Measurements from ENCODE around the gene TBC1D25. TPM values are rescaled to one million over a fixed set of nuclear protein-coding genes. Genes with fewer than 3 reads are reported as not detected.

TBC1D25 gene
- total RNA-seq, 2 experiments from 2014 or later = 16.2 to 16.7 TPM

DNA sequence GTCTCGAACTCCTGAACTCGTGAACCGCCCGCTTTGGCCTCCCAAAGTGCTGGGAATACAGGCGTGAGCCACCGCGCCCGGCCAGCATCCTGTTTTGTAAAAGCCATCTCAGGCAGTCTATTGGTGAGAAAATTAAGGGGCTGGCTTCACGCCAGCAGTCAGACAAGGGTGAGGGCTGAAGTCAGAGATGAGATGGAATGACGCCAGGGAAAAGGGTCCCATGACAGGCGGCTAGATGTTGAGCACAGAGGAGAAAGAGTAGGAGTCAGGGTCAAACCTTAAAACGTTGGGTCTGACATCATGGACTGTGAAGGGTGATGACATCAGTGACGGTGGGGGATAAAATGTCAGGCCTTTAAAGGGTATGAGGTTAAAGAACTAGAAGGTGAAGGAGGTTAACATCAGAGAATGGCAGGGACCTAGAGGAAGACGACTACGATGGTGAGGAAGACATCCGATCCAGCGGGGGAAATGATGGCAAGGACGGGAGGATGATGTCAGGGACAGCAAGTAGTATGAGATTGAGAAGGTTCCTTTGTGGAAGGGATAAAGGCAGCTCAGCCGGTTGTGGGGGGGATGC lies 34.3 kb downstream of the TBC1D25 start:
- H3K27me3 Mint-ChIP-seq (ENCODE audit: low read depth) = no peaks in the 10 kb centered on the region
- H3K4me1 Mint-ChIP-seq (ENCODE audit: low read depth) = peaks cover 33% of the 10 kb centered on the region
- H3K9me3 Mint-ChIP-seq (ENCODE audit: insufficient read depth) = no peaks in the 10 kb centered on the region
- peak; percentile 40 for ATAC-seq
- peaks cover 41% of the 10 kb centered on the region for H3K36me3 Mint-ChIP-seq (ENCODE audit: low read depth)
- peak overlapping the region; percentile 97 for H3K4me3 Mint-ChIP-seq
- DNase-seq = no peak
- ChIA-PET POLR2A (interaction anchor here (0.7 to 2.9 kb wide), 10 partner anchors 14 to 163 kb away, joined by 3 to 21 read pairs (median 4); partner anchors contain the start of genes EBP, TBC1D25 and WAS), CTCF (interaction anchor here (0.7 to 1.6 kb wide), 2 partner anchors 34 to 99 kb away, joined by 4 to 8 read pairs; partner anchors contain the start of gene TBC1D25)
- peak overlapping the region; percentile 98 for H3K27ac Mint-ChIP-seq

DNA sequence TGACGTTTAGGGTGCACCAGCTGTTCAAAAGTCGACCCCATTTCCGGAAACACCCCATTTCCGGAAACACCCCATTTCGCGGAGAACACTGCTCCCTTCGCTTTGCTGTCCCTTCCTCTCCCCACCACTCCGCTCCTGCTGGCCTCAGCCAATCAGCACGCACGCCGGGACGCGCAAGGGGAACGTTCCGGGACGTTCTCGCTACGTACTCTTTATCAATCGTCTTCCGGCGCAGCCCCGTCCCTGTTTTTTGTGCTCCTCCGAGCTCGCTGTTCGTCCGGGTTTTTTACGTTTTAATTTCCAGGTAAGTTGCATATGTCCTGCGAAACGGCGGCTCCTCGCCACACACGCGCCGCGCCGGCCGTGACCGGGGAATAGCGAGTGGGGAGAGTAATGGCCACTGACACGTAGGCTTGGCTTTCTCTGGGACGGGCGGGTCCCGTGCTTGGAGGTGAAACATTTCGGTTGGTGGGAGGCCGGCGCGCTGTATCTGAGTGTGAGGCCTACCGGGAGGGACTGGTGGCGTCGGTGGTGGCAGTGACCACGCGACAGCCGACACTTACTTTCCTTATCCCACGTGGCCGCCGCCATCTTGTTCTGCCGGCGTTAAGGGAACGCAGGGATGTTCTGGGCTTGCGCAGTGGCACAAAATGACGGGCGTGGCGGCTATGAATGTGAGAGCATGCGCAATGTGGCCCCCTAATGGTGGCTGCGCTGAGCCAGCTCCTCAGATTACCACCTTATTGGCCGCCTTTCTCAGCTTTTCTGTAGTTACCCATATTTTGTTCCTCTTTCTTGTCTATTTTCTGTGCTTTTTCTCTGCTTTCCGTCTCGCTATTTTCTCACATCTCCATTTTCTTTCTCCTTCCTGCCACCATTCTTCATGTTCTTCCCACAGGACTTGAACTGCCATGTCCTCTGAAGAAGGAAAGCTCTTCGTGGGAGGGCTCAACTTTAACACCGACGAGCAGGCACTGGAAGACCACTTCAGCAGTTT lies 35.1 kb downstream of the TBC1D25 start, which contains the start of gene RBM3:
RBM3 (plus strand) TSS at position 215 of the 997 bp plus-strand sequence; CDS start at position 912, 697 bp downstream.
- peak; percentile 95 for ATAC-seq
- ChIA-PET CTCF (interaction anchor here (0.7 to 1.6 kb wide), 3 partner anchors 19 to 100 kb away, joined by 3 to 8 read pairs (median 4); partner anchors contain the start of gene TBC1D25), POLR2A (interaction anchor here (0.7 to 2.9 kb wide), 10 partner anchors 15 to 162 kb away, joined by 3 to 21 read pairs (median 4); partner anchors contain the start of genes EBP, TBC1D25 and WAS)
- H3K4me3 Mint-ChIP-seq = peak within 1 kb of the TSS; percentile 97
- peaks cover 35% of the 10 kb centered on the region for H3K4me1 Mint-ChIP-seq (ENCODE audit: low read depth)
- no peaks in the 10 kb centered on the region for H3K27me3 Mint-ChIP-seq (ENCODE audit: low read depth)
- peaks cover 47% of the 10 kb centered on the region for H3K36me3 Mint-ChIP-seq (ENCODE audit: low read depth)
- peak within 1 kb of the TSS; percentile 98 for H3K27ac Mint-ChIP-seq
- H3K9me3 Mint-ChIP-seq (ENCODE audit: insufficient read depth) = no peaks in the 10 kb centered on the region
- peak; percentile 96 for DNase-seq

DNA sequence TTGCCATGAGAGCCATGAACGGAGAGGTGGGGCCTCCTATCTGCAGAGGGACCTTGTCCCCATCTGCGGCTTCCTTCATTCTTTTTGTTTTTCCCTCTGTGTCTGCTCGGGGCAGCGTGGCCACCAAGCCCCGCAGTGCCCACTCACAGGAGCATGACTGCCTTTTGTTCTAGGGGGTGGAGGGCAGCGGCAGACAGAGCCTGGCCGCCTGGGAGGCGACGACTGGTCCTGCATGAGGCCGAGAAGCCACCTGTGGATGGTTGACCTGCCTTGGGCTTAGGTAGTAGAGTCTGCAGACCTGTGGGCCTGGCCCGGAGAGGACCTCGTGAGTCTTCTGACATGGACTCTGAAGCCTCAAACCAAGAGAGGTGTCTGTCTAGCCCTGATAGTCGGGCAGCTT lies 36.1 kb downstream of the TBC1D25 start:
- CTCF ChIA-PET = no interaction called here
- POLR2A ChIA-PET = interaction anchor here (0.6 to 2.9 kb wide), 3 partner anchors 10 to 47 kb away, joined by 3 to 21 read pairs (median 3); partner anchors contain the start of gene TBC1D25
- Mint-ChIP-seq H3K27me3 (ENCODE audit: low read depth) (no peaks in the 10 kb centered on the region), H3K9me3 (ENCODE audit: insufficient read depth) (no peaks in the 10 kb centered on the region), H3K4me1 (ENCODE audit: low read depth) (peaks cover 35% of the 10 kb centered on the region), H3K36me3 (ENCODE audit: low read depth) (peaks cover 53% of the 10 kb centered on the region), H3K4me3 (peak overlapping the region; percentile 97), H3K27ac (peak overlapping the region; percentile 98)
- no peak for ATAC-seq
- no peak for DNase-seq

DNA sequence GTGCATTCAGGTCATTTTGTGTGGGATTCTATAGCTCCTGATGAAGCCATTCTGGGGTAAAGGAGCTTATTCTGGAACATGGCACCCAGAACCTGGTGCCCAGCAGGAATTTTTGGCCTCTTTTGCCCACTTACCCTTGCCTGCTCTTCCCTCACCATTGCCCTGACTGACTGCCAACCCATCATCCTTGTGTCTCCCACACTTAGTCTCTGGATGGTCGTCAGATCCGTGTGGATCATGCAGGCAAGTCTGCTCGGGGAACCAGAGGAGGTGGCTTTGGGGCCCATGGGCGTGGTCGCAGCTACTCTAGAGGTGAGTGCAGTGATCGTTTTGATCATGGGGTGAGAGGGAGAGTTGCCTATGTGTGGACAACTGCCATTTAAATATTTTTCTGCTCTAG lies 36.6 kb downstream of the TBC1D25 start:
- no peaks in the 10 kb centered on the region for H3K27me3 Mint-ChIP-seq (ENCODE audit: low read depth)
- H3K36me3 Mint-ChIP-seq (ENCODE audit: low read depth) = peaks cover 53% of the 10 kb centered on the region
- DNase-seq = no peak
- peaks cover 35% of the 10 kb centered on the region for H3K4me1 Mint-ChIP-seq (ENCODE audit: low read depth)
- peak overlapping the region; percentile 97 for H3K4me3 Mint-ChIP-seq
- POLR2A ChIA-PET = interaction anchor here (1.1 to 2.9 kb wide), 2 partner anchors 37 to 48 kb away, joined by 3 to 21 read pairs; partner anchors contain the start of gene TBC1D25
- no peaks in the 10 kb centered on the region for H3K9me3 Mint-ChIP-seq (ENCODE audit: insufficient read depth)
- peak overlapping the region; percentile 98 for H3K27ac Mint-ChIP-seq
- ATAC-seq = no peak
- CTCF ChIA-PET = no interaction called here

DNA sequence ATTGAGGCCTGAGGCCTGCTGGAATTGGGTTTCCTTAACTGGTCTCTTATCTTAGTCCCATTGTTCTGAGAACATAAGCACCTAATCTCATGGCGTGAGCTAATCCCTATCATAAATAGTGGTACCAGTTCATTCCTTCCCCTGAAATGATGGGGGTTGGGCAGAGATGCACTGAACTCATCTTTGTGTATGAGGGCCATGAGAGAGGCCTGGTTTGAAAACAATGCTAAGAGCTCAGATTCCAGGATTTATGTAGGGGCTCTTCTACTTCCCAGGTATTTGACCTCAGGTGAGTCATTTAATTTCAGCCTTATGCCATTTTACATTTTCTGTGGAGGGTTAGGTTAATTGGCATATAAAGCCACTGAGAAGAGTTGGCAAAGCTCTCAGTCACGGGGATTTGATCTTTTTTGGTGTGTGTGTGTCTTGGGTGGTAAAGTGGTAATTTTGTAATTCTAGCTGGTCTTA lies 39.2 kb downstream of the TBC1D25 start:
- no peak overlapping the region for H3K4me3 Mint-ChIP-seq
- peaks cover 52% of the 10 kb centered on the region for H3K36me3 Mint-ChIP-seq (ENCODE audit: low read depth)
- no peaks in the 10 kb centered on the region for H3K9me3 Mint-ChIP-seq (ENCODE audit: insufficient read depth)
- peaks cover 39% of the 10 kb centered on the region for H3K4me1 Mint-ChIP-seq (ENCODE audit: low read depth)
- ATAC-seq (no peak), DNase-seq (no peak)
- no peak overlapping the region for H3K27ac Mint-ChIP-seq
- no peaks in the 10 kb centered on the region for H3K27me3 Mint-ChIP-seq (ENCODE audit: low read depth)
- POLR2A ChIA-PET = interaction anchor here (0.6 to 0.7 kb wide), 3 partner anchors 9 to 922 kb away, joined by 3 read pairs; no protein-coding TSS in a partner anchor
- CTCF ChIA-PET = no interaction called here

DNA sequence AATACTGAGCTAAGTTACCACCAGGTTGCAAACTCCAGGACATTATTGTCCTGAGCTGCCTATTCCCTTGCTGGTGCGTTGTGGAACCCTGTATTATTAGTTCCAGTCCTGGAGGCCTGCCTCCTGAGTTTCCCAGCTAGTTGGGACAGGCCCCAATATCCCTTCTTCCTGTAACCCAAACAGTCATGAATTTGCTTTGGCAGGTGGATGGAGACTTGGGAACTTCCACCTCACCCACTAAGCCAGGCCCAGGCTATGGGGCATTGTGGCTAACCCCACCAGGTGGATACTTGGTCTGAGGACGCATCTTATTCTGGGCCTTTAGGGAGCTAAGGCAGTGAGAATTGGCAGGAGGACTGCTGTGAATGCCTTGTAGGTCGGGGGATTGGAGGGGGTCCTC lies 39.7 kb downstream of the TBC1D25 start:
- no peak for DNase-seq
- H3K9me3 Mint-ChIP-seq (ENCODE audit: insufficient read depth) = no peaks in the 10 kb centered on the region
- H3K27me3 Mint-ChIP-seq (ENCODE audit: low read depth) = no peaks in the 10 kb centered on the region
- ChIA-PET CTCF (no interaction called here), POLR2A (interaction anchor here (0.7 kb wide), 2 partner anchors 8 to 10 kb away, joined by 3 read pairs; no protein-coding TSS in a partner anchor)
- H3K4me1 Mint-ChIP-seq (ENCODE audit: low read depth) = peaks cover 35% of the 10 kb centered on the region
- H3K27ac Mint-ChIP-seq = no peak overlapping the region
- no peak for ATAC-seq
- no peak overlapping the region for H3K4me3 Mint-ChIP-seq
- peaks cover 51% of the 10 kb centered on the region for H3K36me3 Mint-ChIP-seq (ENCODE audit: low read depth)

DNA sequence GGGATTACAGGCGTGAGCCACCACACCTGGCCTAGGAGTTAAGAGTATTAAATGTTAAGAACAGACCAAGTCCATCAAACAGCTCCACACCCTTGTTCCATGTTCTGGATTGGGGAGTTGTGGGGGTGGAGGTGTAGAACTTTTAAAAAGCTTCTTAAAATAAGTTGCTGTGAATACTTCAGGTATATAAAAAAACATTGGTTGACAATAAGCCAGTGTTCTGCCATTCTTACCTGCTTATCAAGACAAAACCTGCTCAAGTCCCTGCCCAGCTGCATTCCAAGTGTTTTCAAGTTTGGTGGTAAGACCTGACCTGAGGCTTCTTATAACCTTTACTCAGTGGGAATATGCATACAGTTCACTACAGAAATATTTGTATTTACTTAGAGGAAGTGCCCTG lies 41.1 kb downstream of the TBC1D25 start:
- ChIA-PET POLR2A (no interaction called here), CTCF (no interaction called here)
- Mint-ChIP-seq H3K36me3 (ENCODE audit: low read depth) (peaks cover 41% of the 10 kb centered on the region), H3K9me3 (ENCODE audit: insufficient read depth) (no peaks in the 10 kb centered on the region), H3K4me1 (ENCODE audit: low read depth) (peaks cover 33% of the 10 kb centered on the region), H3K27me3 (ENCODE audit: low read depth) (no peaks in the 10 kb centered on the region), H3K27ac (no peak overlapping the region), H3K4me3 (no peak overlapping the region)
- ATAC-seq (no peak), DNase-seq (no peak)

DNA sequence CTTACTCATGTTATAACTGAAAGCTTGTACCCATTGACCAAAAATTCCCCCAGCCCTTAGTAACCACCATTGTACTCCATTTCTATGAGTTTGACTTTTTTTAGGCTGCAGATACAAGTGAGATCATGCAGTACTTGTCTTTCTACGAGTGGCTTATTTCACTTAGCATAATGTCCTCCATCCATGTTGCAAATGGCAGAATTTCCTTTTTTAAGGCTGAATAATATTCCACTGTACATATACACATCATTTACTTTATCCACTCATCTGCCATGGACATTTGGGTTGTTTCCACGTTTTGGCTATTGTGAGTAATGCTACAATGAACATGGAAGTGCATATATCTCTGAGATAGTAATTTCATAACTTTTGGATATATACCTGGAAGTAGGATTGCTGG lies 45.2 kb downstream of the TBC1D25 start:
- H3K9me3 Mint-ChIP-seq (ENCODE audit: insufficient read depth) = no peaks in the 10 kb centered on the region
- H3K4me1 Mint-ChIP-seq (ENCODE audit: low read depth) = peaks cover 10% of the 10 kb centered on the region
- POLR2A ChIA-PET = no interaction called here
- ATAC-seq (no peak), DNase-seq (no peak)
- no peak overlapping the region for H3K4me3 Mint-ChIP-seq
- CTCF ChIA-PET = no interaction called here
- H3K27ac Mint-ChIP-seq = no peak overlapping the region
- H3K36me3 Mint-ChIP-seq (ENCODE audit: low read depth) = peaks cover 5% of the 10 kb centered on the region
- no peaks in the 10 kb centered on the region for H3K27me3 Mint-ChIP-seq (ENCODE audit: low read depth)

DNA sequence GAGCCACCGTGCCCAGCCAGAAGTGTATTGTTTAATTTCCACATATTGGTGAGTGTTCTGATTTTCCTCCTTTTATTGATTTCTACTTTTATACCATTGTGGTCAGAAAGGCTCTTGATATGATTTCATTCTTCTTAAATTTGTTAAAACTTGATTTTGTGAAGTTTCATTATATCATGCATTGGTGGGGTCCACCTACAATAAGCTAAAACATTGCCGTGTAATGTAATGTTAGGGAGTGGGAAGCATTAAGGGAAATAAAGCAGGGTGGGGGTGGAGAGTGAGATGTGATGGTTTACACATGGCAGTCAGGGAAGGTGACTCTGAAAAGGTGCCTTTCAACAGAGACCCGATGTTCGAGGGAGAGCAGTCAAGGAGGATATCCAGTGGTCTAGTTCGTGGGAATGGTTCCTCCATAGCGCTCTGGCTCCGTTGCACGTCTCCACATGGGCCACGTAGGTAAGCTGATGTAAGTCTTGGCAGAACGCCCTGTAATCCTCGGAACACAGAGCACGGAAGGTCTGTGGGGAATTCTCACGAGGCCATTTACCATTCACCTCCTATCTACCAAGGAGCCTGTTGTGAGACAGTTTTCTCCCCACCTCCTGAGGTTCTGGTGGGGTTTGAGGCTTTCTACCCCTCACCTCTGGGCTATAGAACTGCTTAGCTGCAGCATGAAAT lies 50.1 kb downstream of the TBC1D25 start:
- CTCF ChIA-PET = no interaction called here
- H3K4me1 Mint-ChIP-seq (ENCODE audit: low read depth) = peaks cover 2% of the 10 kb centered on the region
- no peaks in the 10 kb centered on the region for H3K27me3 Mint-ChIP-seq (ENCODE audit: low read depth)
- POLR2A ChIA-PET = no interaction called here
- no peak overlapping the region for H3K4me3 Mint-ChIP-seq
- no peak overlapping the region for H3K27ac Mint-ChIP-seq
- ATAC-seq = no peak
- no peak for DNase-seq
- no peaks in the 10 kb centered on the region for H3K9me3 Mint-ChIP-seq (ENCODE audit: insufficient read depth)
- H3K36me3 Mint-ChIP-seq (ENCODE audit: low read depth) = no peaks in the 10 kb centered on the region

DNA sequence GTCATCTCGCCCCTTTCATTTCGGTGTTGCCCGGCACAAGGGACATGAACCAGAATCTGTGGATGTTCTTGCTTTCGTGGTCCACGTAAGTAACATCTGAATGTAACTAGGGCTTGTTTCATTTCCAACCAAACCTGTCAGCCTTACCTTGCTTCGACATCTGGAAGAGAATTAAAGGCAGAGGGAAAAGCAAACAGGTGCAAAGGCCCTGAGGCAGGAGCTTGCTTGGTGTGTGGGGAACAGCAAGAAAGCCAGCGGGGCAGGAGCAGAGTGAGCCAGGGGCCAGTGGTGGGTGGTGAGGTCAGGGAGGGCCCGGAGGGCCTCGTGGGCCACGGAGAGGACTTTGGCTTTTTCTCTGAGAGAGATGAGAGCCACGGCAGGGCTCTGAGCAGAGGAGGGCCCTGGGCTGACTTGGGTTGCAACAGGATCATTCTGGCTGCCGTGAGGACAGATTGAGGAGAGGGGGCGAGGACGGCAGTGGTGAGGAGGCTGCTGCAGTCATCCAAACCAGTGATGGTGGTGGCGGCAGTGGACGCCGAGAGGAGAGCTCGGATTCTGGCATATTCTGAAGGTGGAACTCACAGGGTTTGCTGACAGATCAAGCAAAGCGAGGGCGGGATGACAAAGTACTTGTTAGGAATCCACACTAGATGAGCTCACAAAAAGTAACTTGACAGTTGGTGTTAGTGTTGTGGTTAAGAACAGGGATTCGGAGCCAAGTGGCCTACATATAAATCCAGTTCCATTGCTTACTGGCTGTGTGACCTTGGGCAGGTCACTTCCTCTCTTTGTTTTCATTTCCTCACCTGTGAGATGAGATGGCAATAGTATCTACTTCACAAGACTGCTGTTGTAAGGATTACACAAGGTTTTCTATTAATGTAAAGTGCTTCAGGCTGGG lies 50.9 kb downstream of the TBC1D25 start:
- Mint-ChIP-seq H3K27me3 (ENCODE audit: low read depth) (no peaks in the 10 kb centered on the region), H3K4me3 (no peak overlapping the region), H3K27ac (no peak overlapping the region), H3K9me3 (ENCODE audit: insufficient read depth) (no peaks in the 10 kb centered on the region), H3K4me1 (ENCODE audit: low read depth) (peaks cover 2% of the 10 kb centered on the region), H3K36me3 (ENCODE audit: low read depth) (no peaks in the 10 kb centered on the region)
- ChIA-PET CTCF (no interaction called here), POLR2A (no interaction called here)
- no peak for DNase-seq
- ATAC-seq = no peak

Data from activated CD8-positive, alpha-beta T cell treated with anti-CD3 and anti-CD28 coated beads, Interleukin-2, amount 10 ng/mL, durations not matched to agents 7 days and 5 days (primary cell).